Left ventricle myocardium inferior (tissue), 1 donor: Measurements from ENCODE around the gene ZNF722. TPM values are rescaled to one million over a fixed set of nuclear protein-coding genes. Genes with fewer than 3 reads are reported as not detected.
A peak's percentile ranks its signal among the peaks of the same experiment; 100 is the strongest.

Source experiments
- DNase-seq: peaks from one replicate; pipeline ENCODE4 v3.0.0-alpha.2; 2020
- H3K27ac ChIP-seq: fragments of 200-600 bp; replicated peaks from 2 replicates; pipeline ENCODE4 v1.8.0; 2021
- H3K27me3 ChIP-seq: fragments of 200-600 bp; 2 replicates; pipeline ENCODE4 v1.8.0; 2021; ENCODE audit warnings: low read depth
- H3K36me3 ChIP-seq: fragments of 200-600 bp; 2 replicates; pipeline ENCODE4 v1.8.0; 2021
- H3K4me1 ChIP-seq: fragments of 200-600 bp; 2 replicates; pipeline ENCODE4 v1.8.0; 2021
- H3K4me3 ChIP-seq: fragments of 200-600 bp; 2 replicates; pipeline ENCODE4 v1.8.0; 2021; ENCODE audit warnings: mild to moderate bottlenecking, moderate library complexity
- H3K9me3 ChIP-seq: fragments of 200-600 bp; replicated peaks from 2 replicates; pipeline ENCODE4 v1.8.0; 2021
- CTCF ChIP-seq: fragments of 200-600 bp; IDR thresholded peaks from 2 replicates; pipeline ENCODE4 v1.8.0; 2021; ENCODE audit warnings: antibody characterized with exemption, mild to moderate bottlenecking, borderline replicate concordance
- intact Hi-C: fragments of 100-400 bp; cut with micrococcal nuclease; formaldehyde crosslinking; loops from one replicate; pipeline ENCODE4 v1.11.0; 2022
- total RNA-seq: library from RNA; stranded (reverse); fragmentation: NEBNext Ultra II Directional; extraction: Animal tissue kit (Norgen Biotek cat#: 25700); gene quantifications from one replicate; pipeline ENCODE4 v1.2.1, GENCODE V29; 2021
- donor health status: DM: no; HTN: yes; CAD: no; lungs with severe emphysema.

Gene ZNF722
- total RNA-seq, 1 donor from 2014 or later = not detected

- H3K9me3 ChIP-seq = peaks cover 9% of the 10 kb centered on the region
- TF ChIP-seq CTCF = no peak
- DNase-seq = peak; percentile 76
- H3K4me1 ChIP-seq = peaks cover 15% of the 10 kb centered on the region
- H3K27me3 ChIP-seq = no peaks in the 10 kb centered on the region
- no peaks in the 10 kb centered on the region for H3K36me3 ChIP-seq
- intact Hi-C loops = no loop called here
- peak within 1 kb of the TSS; percentile 87 for H3K27ac ChIP-seq
- peak within 1 kb of the TSS; percentile 73 for H3K4me3 ChIP-seq
These were observed 46.8 kb downstream of the ZNF722 start, which contains the start of gene ZNF727 for GRCh38 chr7:64045301-64046040. ZNF727 (plus strand) TSS chr7:64045434; CDS start chr7:64045622, 188 bp downstream.

GRCh38 chr7:64046041-64046389 is 47.4 kb downstream of the ZNF722 start:
- Histone ChIP-seq H3K27ac (peak overlapping the region; percentile 87), H3K36me3 (no peaks in the 10 kb centered on the region), H3K4me1 (peaks cover 15% of the 10 kb centered on the region), H3K27me3 (no peaks in the 10 kb centered on the region), H3K9me3 (peaks cover 6% of the 10 kb centered on the region), H3K4me3 (peak overlapping the region; percentile 73)
- TF ChIP-seq CTCF = no peak
- peak; percentile 15 for DNase-seq
- intact Hi-C loops = no loop called here

Other genes with a start within 250 kb of the ZNF722 start
- 3.1 TPM for gene ZNF727, start 46.6 kb downstream of the ZNF722 start, total RNA-seq
- gene ZNF735, start 208.4 kb downstream of the ZNF722 start, total RNA-seq = not detected
- gene ZNF679, start 229.6 kb downstream of the ZNF722 start, total RNA-seq = not detected